ENCODE measurements around the gene PLCH1.

GRCh38 chr3:155354658-155355057 lies 390.2 kb downstream of the PLCH1 start:
- TF ChIP-seq POLR2A (IDR thresholded peaks at IDR 0.05) (no peak), CTCF (IDR thresholded peaks at IDR 0.05) (no peak), EP300 (IDR thresholded peaks at IDR 0.05) (no peak)

All from ovary (tissue), 3 donors.